Fibroblast of skin of scalp (primary cell): ENCODE data around the gene DPYSL5.

Experiments
- DNase-seq: peaks from one replicate; pipeline ENCODE4 v3.0.0-alpha.2; 2013

DPYSL5 gene

GRCh38 chr2:26997394-26997793 lies 149.5 kb downstream of the DPYSL5 start:
- DNase-seq = no peak

DNA sequence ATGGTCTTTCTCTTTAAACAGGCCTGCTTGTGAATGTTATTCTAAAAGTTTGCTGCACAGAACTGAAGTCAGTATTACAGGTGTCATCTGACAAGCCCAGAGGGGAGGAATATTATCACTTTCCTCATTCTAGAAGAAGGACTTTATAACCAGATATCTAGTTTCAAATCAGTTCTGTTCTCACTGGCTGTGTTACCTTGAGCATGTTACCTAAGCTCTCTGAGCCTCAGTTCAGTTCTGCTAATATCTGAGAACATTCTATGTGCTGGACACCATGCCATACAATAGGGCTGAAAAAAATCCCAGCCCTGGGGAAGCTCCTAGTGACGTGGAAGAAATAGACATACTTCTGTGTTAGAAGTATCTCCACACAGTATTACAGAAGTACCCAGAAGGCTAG lies 150.4 kb downstream of the DPYSL5 start:
- no peak for DNase-seq
